Esophagus squamous epithelium (tissue), 5 donors: ENCODE data around the gene GPX4. TPM values are rescaled to one million over a fixed set of nuclear protein-coding genes. Genes with fewer than 3 reads are reported as not detected.

ENCODE experiments used
- DNase-seq: peaks from one replicate; lab custom pipeline; 2025; lab: John Stamatoyannopoulos, UW
- H3K27ac ChIP-seq, 4 donors: fragments of 200-600 bp; sonication (generic); one replicate each; pipeline ENCODE4 v1.5.1; 2016 to 2019; ENCODE audit warnings: mild to moderate bottlenecking in 1 of 4
- H3K27me3 ChIP-seq, 4 donors: fragments of 200-600 bp; sonication (generic); 1 replicate in 3 of 4; 2 replicates in 1 of 4; pipeline versions ENCODE4 v1.5.1 to v1.6.0; 2017 to 2021; ENCODE audit warnings: antibody characterized with exemption in 1 of 4
- H3K36me3 ChIP-seq, 3 donors: fragments of 200-600 bp; sonication (generic); one replicate each; pipeline ENCODE4 v1.5.1; 2016 to 2019
- H3K4me1 ChIP-seq, 3 donors: fragments of 200-600 bp; sonication (generic); one replicate each; pipeline ENCODE4 v1.5.1; 2017 to 2019
- H3K4me3 ChIP-seq, 4 donors: fragments of 200-600 bp; sonication (generic); 1 replicate in 3 of 4; 2 replicates in 1 of 4; pipeline ENCODE4 v1.5.1; 2016 to 2019; ENCODE audit warnings: mild to moderate bottlenecking in 2 of 4, moderate library complexity in 1 of 4
- H3K9me3 ChIP-seq, 3 donors: fragments of 200-600 bp; sonication (generic); one replicate each; pipeline ENCODE4 v1.5.1; 2016 to 2019
- POLR2A ChIP-seq, 4 donors: fragments of 450-650 bp; IDR thresholded peaks; one replicate each; pipeline ENCODE4 v1.6.1; 2017; ENCODE audit warnings: antibody characterized with exemption in 4 of 4, mild to moderate bottlenecking in 4 of 4, moderate library complexity in 3 of 4
- WGBS, 2 donors: methylation state at CpG; one replicate each; pipeline ENCODE4 v1.1.5; 2018; 5-methylcytosine and 5-hydroxymethylcytosine counted together
- intact Hi-C: fragments of 100-400 bp; cut with DNase I; formaldehyde crosslinking; loops from one replicate; pipeline ENCODE4 v1.15.0; 2022
- total RNA-seq, 4 donors: library from RNA; depleted of rRNA; stranded (reverse); fragments of >200 nt; gene quantifications; one replicate each; pipeline ENCODE4 v1.1.0, GENCODE V29; 2016
- TF ChIP-seq, protein P1 (sequence below), 6 experiments: fragments of 450-650 bp in 4 of 6; fragments of 200-600 bp in 2 of 6; sonication (generic) in 2 of 6; IDR thresholded peaks; one replicate each; pipeline ENCODE4 v1.5.1; 2016 to 2019; ENCODE audit warnings: antibody characterized with exemption in 6 of 6, mild to moderate bottlenecking in 4 of 6, moderate library complexity in 4 of 6
- donor health status: DM: yes; HTN: yes; CAD: no.

Gene GPX4
- total RNA-seq, 4 donors from 2014 or later = 108 to 405 (median 244) TPM

DNA sequence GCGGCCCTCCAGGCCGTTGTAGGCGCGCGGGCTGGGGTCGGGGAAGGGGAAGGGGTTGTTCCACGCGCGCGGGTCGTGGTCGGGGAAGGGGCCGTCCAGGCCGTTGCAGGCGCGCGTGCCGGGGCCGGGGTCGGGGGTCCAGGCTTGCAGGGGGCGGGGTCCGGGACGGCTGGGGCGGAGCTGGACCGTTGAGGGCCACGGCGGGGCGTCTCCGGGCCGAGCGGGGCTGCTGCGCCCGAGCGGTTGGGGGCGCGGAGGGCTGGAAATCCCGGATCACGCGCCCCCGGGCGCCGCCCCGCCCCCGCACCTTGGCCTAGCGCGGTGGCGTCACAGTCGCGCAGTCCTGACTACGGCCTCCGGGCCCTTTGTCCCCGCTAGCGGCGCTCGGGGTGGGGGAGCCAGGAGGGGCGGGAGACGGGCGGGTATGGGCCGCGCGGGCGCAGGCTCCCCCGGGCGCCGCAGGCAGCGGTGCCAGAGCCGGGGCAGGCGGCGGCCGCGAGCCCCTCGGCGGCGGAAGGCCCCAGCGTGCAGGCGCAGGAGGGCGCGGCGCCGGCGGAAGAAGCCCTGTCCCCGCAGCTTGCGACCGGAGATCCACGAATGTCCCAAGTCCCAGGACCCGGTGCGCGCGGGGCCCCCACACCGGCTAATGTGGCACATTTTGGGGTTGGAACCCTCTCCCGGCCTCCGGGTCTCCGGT lies 665 bp downstream of the GPX4 start:
- peaks cover 21 to 41% (median 23%) of the 10 kb centered on the region in 3 donors for H3K36me3 ChIP-seq
- H3K27me3 ChIP-seq = no peaks in the 10 kb centered on the region
- H3K4me3 ChIP-seq = peak overlapping the region; percentile 67 to 92 (median 76)
- no peak for DNase-seq
- intact Hi-C loops = loop anchor here (5.0 kb wide), 1 partner anchor 82 kb away; the partner anchor contains the start of genes RNU6-2 and TMEM259
- H3K4me1 ChIP-seq = peaks cover 55 to 86% (median 68%) of the 10 kb centered on the region in 3 donors
- peaks cover 0 to 5% (median 0%) of the 10 kb centered on the region in 3 donors for H3K9me3 ChIP-seq
- WGBS, 2 donors = 0% methylated on average over 3 of the region's 93 CpGs; no CpG with 5 or more reads in 1 of the 2 donors
- TF ChIP-seq, protein P1, sequence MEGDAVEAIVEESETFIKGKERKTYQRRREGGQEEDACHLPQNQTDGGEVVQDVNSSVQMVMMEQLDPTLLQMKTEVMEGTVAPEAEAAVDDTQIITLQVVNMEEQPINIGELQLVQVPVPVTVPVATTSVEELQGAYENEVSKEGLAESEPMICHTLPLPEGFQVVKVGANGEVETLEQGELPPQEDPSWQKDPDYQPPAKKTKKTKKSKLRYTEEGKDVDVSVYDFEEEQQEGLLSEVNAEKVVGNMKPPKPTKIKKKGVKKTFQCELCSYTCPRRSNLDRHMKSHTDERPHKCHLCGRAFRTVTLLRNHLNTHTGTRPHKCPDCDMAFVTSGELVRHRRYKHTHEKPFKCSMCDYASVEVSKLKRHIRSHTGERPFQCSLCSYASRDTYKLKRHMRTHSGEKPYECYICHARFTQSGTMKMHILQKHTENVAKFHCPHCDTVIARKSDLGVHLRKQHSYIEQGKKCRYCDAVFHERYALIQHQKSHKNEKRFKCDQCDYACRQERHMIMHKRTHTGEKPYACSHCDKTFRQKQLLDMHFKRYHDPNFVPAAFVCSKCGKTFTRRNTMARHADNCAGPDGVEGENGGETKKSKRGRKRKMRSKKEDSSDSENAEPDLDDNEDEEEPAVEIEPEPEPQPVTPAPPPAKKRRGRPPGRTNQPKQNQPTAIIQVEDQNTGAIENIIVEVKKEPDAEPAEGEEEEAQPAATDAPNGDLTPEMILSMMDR (IDR thresholded peaks at IDR 0.05) = peak in 1 of 6 experiments; percentile 6
- TF ChIP-seq POLR2A (IDR thresholded peaks at IDR 0.05) = no peak
- peak overlapping the region; percentile 95 to 99 (median 98) for H3K27ac ChIP-seq

DNA sequence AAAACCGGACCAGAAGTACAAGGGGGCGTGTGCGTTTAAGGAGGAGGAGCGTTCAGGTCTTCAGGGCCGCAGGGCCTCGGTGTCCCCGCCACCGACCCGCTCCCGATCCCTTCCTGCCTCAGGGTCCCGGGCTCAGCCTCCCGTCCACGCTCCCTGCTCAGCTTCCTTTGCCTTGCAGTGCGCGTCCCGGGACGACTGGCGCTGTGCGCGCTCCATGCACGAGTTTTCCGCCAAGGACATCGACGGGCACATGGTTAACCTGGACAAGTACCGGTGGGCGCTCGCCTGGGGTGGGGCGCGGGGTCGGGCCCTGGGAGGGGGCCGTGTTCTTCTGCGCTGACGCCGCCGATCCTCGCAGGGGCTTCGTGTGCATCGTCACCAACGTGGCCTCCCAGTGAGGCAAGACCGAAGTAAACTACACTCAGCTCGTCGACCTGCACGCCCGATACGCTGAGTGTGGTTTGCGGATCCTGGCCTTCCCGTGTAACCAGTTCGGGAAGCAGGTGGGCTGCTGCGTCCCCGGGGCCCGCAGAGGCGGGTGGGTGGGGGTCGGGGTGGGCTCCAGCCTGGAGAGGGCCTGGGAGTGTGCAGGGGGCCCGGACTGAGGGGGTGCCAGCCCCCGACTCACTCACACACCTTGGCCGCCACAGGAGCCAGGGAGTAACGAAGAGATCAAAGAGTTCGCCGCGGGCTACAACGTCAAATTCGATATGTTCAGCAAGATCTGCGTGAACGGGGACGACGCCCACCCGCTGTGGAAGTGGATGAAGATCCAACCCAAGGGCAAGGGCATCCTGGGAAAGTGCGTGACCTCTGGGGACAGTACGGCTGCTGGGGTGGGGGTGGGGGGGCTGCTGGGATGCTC lies 1.4 kb downstream of the GPX4 start:
- H3K9me3 ChIP-seq = no peaks in the 10 kb centered on the region
- peak overlapping the region; percentile 95 to 99 (median 98) for H3K27ac ChIP-seq
- intact Hi-C loops = no loop called here
- no peaks in the 10 kb centered on the region for H3K27me3 ChIP-seq
- H3K4me1 ChIP-seq = peaks cover 55 to 82% (median 62%) of the 10 kb centered on the region in 3 donors
- peaks cover 25 to 49% (median 29%) of the 10 kb centered on the region in 3 donors for H3K36me3 ChIP-seq
- DNase-seq = no peak
- 40 to 43% methylated on average over 1 to 16 of the region's 69 CpGs for WGBS, 2 donors
- TF ChIP-seq POLR2A (IDR thresholded peaks at IDR 0.05) = no peak
- TF ChIP-seq, protein P1 (IDR thresholded peaks at IDR 0.05) = no peak
- H3K4me3 ChIP-seq = peak overlapping the region; percentile 67 to 92 (median 76)

DNA sequence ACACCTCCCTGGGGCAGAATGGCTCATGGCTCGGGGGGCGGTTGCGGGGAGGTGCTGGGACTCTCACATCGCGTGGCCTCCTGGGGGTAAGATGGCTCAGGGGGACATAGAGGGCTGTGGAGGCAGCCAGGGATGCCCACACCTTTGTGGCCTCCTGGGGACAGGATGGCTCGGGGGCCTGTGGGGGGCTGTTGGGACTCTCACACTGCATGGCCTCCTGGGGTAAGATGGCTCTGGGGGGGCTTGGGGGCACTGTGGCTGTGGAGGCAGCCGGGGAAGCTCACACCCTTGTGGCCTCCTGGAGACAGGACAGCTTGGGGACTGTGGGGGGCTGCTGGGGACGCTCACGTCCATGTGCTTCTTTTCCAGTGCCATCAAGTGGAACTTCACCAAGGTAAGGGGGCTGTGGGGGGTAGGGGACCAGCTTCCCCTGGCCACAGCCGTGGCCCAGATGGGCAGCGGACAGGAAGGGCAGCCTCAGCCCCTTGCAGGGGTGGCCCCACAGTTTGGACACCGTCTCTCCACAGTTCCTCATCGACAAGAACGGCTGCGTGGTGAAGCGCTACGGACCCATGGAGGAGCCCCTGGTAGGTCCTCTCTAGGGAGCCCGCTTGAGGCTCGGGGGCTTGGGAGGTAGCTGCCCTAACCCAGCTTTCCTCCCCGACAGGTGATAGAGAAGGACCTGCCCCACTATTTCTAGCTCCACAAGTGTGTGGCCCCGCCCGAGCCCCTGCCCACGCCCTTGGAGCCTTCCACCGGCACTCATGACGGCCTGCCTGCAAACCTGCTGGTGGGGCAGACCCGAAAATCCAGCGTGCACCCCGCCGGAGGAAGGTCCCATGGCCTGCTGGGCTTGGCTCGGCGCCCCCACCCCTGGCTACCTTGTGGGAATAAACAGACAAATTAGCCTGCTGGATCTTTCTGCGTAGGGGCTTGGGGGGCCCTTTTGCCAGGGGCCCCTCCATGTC lies 2.4 kb downstream of the GPX4 start:
- intact Hi-C loops = no loop called here
- no peaks in the 10 kb centered on the region for H3K27me3 ChIP-seq
- no peaks in the 10 kb centered on the region for H3K9me3 ChIP-seq
- H3K4me1 ChIP-seq = peaks cover 49 to 79% (median 57%) of the 10 kb centered on the region in 3 donors
- TF ChIP-seq POLR2A (IDR thresholded peaks at IDR 0.05) = no peak
- TF ChIP-seq, protein P1 (IDR thresholded peaks at IDR 0.05) = no peak
- H3K36me3 ChIP-seq = peaks cover 25 to 58% (median 38%) of the 10 kb centered on the region in 3 donors
- peak overlapping the region in 2 of 4 donors; percentile 76 to 92 for H3K4me3 ChIP-seq
- DNase-seq = no peak
- H3K27ac ChIP-seq = peak overlapping the region; percentile 95 to 99 (median 98)
- WGBS, 2 donors = 61 to 63% methylated on average over 4 to 5 of the region's 32 CpGs

DNA sequence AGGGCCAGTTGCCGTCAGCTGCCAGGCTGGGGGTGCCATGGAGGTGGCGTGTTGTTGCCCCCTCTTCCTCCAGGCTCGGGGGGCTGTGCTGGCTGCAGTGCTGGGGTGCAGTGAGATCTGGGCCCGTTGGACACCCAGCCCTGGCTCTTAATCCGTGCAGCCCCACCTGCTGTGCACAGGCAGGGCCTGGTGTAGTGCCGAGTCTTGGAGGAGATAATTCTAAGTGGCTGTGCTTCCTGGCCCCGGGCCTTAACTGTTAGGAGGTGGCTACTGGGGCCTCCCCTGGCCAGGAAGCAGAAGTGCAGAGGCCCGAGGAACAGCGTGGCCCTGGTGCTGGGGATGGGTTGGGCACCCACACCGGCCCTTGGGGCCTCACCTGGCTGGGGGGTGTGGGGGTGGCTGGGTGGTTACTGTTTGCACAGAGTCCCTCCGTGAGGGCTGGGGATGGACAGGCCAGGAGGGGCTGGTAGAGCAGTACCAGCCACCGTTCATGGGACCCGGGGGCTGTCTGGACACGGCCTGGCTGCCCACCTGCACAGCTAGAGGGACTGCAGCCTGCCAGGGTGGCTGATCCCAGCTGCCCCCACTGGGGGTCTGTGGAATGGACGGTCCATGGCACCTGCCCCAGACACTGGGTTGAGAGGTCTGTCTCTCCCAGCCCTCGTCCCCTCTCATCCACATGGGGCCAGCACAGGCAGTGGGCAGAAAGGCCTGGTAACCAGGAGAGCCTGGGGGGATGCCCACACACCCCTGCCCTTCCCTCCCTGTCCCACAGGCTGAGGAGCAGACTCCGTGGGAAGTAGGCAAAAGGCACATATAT lies 3.3 kb downstream of the GPX4 start:
- DNase-seq = no peak
- 33 to 40% methylated on average over 1 of the region's 17 CpGs for WGBS, 2 donors
- H3K36me3 ChIP-seq = peaks cover 28 to 67% (median 43%) of the 10 kb centered on the region in 3 donors
- H3K27ac ChIP-seq = peak overlapping the region; percentile 26 to 99 (median 96)
- peaks cover 47 to 79% (median 55%) of the 10 kb centered on the region in 3 donors for H3K4me1 ChIP-seq
- no peaks in the 10 kb centered on the region for H3K27me3 ChIP-seq
- no peak overlapping the region for H3K4me3 ChIP-seq
- H3K9me3 ChIP-seq = no peaks in the 10 kb centered on the region
- no peak for TF ChIP-seq POLR2A (IDR thresholded peaks at IDR 0.05)
- TF ChIP-seq, protein P1 (IDR thresholded peaks at IDR 0.05) = peak in 1 of 6 experiments; percentile 22
- intact Hi-C loops = no loop called here
